ENCODE data around the gene CXorf58.

- TF ChIP-seq EZH2 (IDR thresholded peaks at IDR 0.05; ENCODE audit: borderline replicate concordance, low read depth, low read length, severe bottlenecking) (no peak), CTCF (IDR thresholded peaks at IDR 0.05; ENCODE audit: borderline replicate concordance, extremely low read depth, low read length, poor library complexity, severe bottlenecking) (no peak)
These were observed 23.2 kb downstream of the CXorf58 start for GRCh38 chrX:23930894-23931604.

All from DND-41 (cell line).